ENCODE data around the gene STAT5B. TPM values are rescaled to one million over a fixed set of nuclear protein-coding genes. Genes with fewer than 3 reads are reported as not detected.

The STAT5B gene
- total and polyA plus RNA-seq, 9 of the 15 experiments (the other 6 are each of a cell fraction or from before 2014, with no cell fraction given): 20.8 to 176 (median 92.4) TPM

GRCh38 chr17:42317266-42317845 is 41.2 kb upstream of the STAT5B start (continued):
- no peak for TF ChIP-seq CBX8 (IDR thresholded peaks at IDR 0.05; ENCODE audit: borderline replicate concordance, extremely low read depth, low read depth, low read length, poor library complexity, severe bottlenecking)
- no peak for TF ChIP-seq FIP1L1 (IDR thresholded peaks at IDR 0.05; ENCODE audit: low read depth, low read length, poor library complexity, severe bottlenecking)
- no peak for TF ChIP-seq NR2F6 (CRISPR knock-in tag; IDR thresholded peaks at IDR 0.05)
- TF ChIP-seq ZBTB5 (IDR thresholded peaks at IDR 0.05): no peak
- no peak for TF ChIP-seq ZNF407 (IDR thresholded peaks at IDR 0.05; ENCODE audit: low read depth)
- TF ChIP-seq ERF (CRISPR knock-in tag; IDR thresholded peaks at IDR 0.05): no peak
- TF ChIP-seq PML (IDR thresholded peaks at IDR 0.05; ENCODE audit: low read length): no peak
- no peak for TF ChIP-seq MAFF (IDR thresholded peaks at IDR 0.05; ENCODE audit: low read length)
- TF ChIP-seq MEF2D (tag; conservative IDR thresholded peaks at IDR 0.05; ENCODE audit: low read depth): peak; percentile 43; the same call in 1 of the 2 replicates
- TF ChIP-seq PRDM10 (IDR thresholded peaks at IDR 0.05; ENCODE audit: partially characterized antibody): no peak
- no peak for TF ChIP-seq HLTF (IDR thresholded peaks at IDR 0.05)

All from K562 (cell line).